Stomach (tissue), 9 donors: Measurements from ENCODE around the gene HECTD4. TPM values are rescaled to one million over a fixed set of nuclear protein-coding genes. Genes with fewer than 3 reads are reported as not detected.

Source experiments
- DNase-seq, 2 donors: peaks; one replicate each; pipeline versions ENCODE4 v3.0.0 to v3.0.0-alpha.2; 2013 to 2019
- H3K27ac ChIP-seq, 5 donors: fragments of 200-600 bp in 4 of 5; sonication (generic) in 4 of 5; one replicate each; pipeline ENCODE4 v1.5.1; 2013 to 2019; ENCODE audit warnings: mild to moderate bottlenecking in 1 of 5, moderate library complexity in 1 of 5
- H3K27me3 ChIP-seq, 3 donors: fragments of 200-600 bp; sonication (generic); one replicate each; pipeline ENCODE4 v1.5.1; 2017 to 2019; ENCODE audit warnings: mixed run types in 1 of 3
- H3K36me3 ChIP-seq, 4 donors: fragments of 200-600 bp; sonication (generic); 1 replicate in 3 of 4; 2 replicates in 1 of 4; pipeline ENCODE4 v1.5.1; 2016 to 2019
- H3K4me1 ChIP-seq, 4 donors: fragments of 200-600 bp; sonication (generic); one replicate each; pipeline ENCODE4 v1.5.1; 2016 to 2019
- H3K4me3 ChIP-seq, 4 donors: fragments of 200-600 bp; sonication (generic) in 3 of 4; one replicate each; pipeline ENCODE4 v1.5.1; 2016 to 2019; ENCODE audit warnings: mild to moderate bottlenecking in 1 of 4
- H3K9me3 ChIP-seq, 4 donors: fragments of 200-600 bp; sonication (generic); one replicate each; pipeline ENCODE4 v1.5.1; 2016 to 2019
- CTCF ChIP-seq, 7 experiments: fragments of 450-650 bp in 4 of 7; fragments of 200-600 bp in 3 of 7; sonication (generic) in 3 of 7; IDR thresholded peaks; one replicate each; pipeline ENCODE4 v1.5.1; 2016 to 2019; ENCODE audit warnings: antibody characterized with exemption in 7 of 7, control low read depth in 2 of 7, mild to moderate bottlenecking in 1 of 7
- EP300 ChIP-seq: sonication (generic); formaldehyde crosslinking; IDR thresholded peaks from one replicate; pipeline ENCODE4 v1.6.1; 2017; ENCODE audit warnings: antibody characterized with exemption
- POLR2A ChIP-seq, 4 donors: fragments of 450-650 bp; IDR thresholded peaks; one replicate each; pipeline ENCODE4 v1.6.1; 2016; ENCODE audit warnings: antibody characterized with exemption in 4 of 4, control low read depth in 2 of 4, mild to moderate bottlenecking in 1 of 4, moderate library complexity in 1 of 4
- POLR2AphosphoS5 ChIP-seq, 3 donors: sonication (generic); formaldehyde crosslinking; IDR thresholded peaks; one replicate each; pipeline ENCODE4 v1.6.1; 2016; ENCODE audit warnings: antibody characterized with exemption in 3 of 3
- WGBS, 5 donors: extraction: QIAGEN DNeasy Blood & Tissue Kit in 3 of 5; methylation state at CpG; one replicate each; pipeline versions ENCODE4 v1.1.5 to v1.1.7; 2013 to 2018; 5-methylcytosine and 5-hydroxymethylcytosine counted together
- intact Hi-C: fragments of 100-400 bp; cut with DNase I; formaldehyde crosslinking; loops from one replicate; pipeline ENCODE4 v1.15.1; 2023; ENCODE audit warnings: low total_unique reads
- polyA plus RNA-seq, 3 donors: library from polyadenylated mRNA; stranded (reverse); fragments of 200-250 nt; gene quantifications; one replicate each; pipeline ENCODE4 v1.2.3, GENCODE V29; 2013
- total RNA-seq, 5 donors: library from RNA; depleted of rRNA; stranded (reverse); fragments of >200 nt; gene quantifications; one replicate each; pipeline versions ENCODE4 v1.1.0 to v1.2.3, GENCODE V29; 2014 to 2016
- donor health status: healthy with polysubstance abuse.
- donor health status: Bipolar disorder and iron deficiency.
- donor health status: healthy.

HECTD4 gene
- total and polyA plus RNA-seq, 8 donors: 3.2 to 375 (median 58.7) TPM

GRCh38 chr12:112164011-112164660 is 218.1 kb downstream of the HECTD4 start:
- TF ChIP-seq POLR2AphosphoS5 (IDR thresholded peaks at IDR 0.05): no peak
- TF ChIP-seq POLR2A (IDR thresholded peaks at IDR 0.05): no peak
- TF ChIP-seq CTCF (IDR thresholded peaks at IDR 0.05): no peak
- TF ChIP-seq EP300: no peak
- H3K36me3 ChIP-seq: peaks cover 38 to 91% (median 88%) of the 10 kb centered on the region in 4 donors
- H3K9me3 ChIP-seq: peaks cover 0 to 1% (median under 1%) of the 10 kb centered on the region in 4 donors
- no peak overlapping the region for H3K27ac ChIP-seq
- intact Hi-C loops: no loop called here
- no peaks in the 10 kb centered on the region for H3K4me1 ChIP-seq
- DNase-seq: no peak
- H3K27me3 ChIP-seq: no peaks in the 10 kb centered on the region
- WGBS, 5 donors: 91 to 96% (median 95%) methylated on average over 15 to 26 of the region's 26 CpGs
- H3K4me3 ChIP-seq: no peak overlapping the region

- intact Hi-C loops: no loop called here
- Histone ChIP-seq H3K27ac (no peak overlapping the region), H3K27me3 (no peaks in the 10 kb centered on the region), H3K9me3 (peaks cover 0 to 7% (median 6%) of the 10 kb centered on the region in 4 donors), H3K36me3 (peaks cover 44 to 91% (median 88%) of the 10 kb centered on the region in 4 donors), H3K4me1 (no peaks in the 10 kb centered on the region), H3K4me3 (no peak overlapping the region)
- TF ChIP-seq POLR2AphosphoS5 (IDR thresholded peaks at IDR 0.05): no peak
- no peak for TF ChIP-seq EP300
- no peak for DNase-seq
- WGBS, 5 donors: 93 to 97% (median 95%) methylated on average over 14 to 22 of the region's 22 CpGs
Observed at GRCh38 chr12:112163471-112163991, 218.7 kb downstream of the HECTD4 start.

- intact Hi-C loops: no loop called here
- no peak for DNase-seq
- H3K4me1 ChIP-seq: no peaks in the 10 kb centered on the region
- no peak for TF ChIP-seq POLR2A (IDR thresholded peaks at IDR 0.05)
- TF ChIP-seq CTCF (IDR thresholded peaks at IDR 0.05): no peak
- no peak for TF ChIP-seq POLR2AphosphoS5 (IDR thresholded peaks at IDR 0.05)
- no peak for TF ChIP-seq EP300
- no peak overlapping the region for H3K4me3 ChIP-seq
- peaks cover 0 to 12% (median 8%) of the 10 kb centered on the region in 4 donors for H3K9me3 ChIP-seq
- peaks cover 49 to 91% (median 88%) of the 10 kb centered on the region in 4 donors for H3K36me3 ChIP-seq
- H3K27me3 ChIP-seq: no peaks in the 10 kb centered on the region
- H3K27ac ChIP-seq: no peak overlapping the region
- WGBS, 5 donors: 89 to 97% (median 95%) methylated on average over 2 to 8 of the region's 8 CpGs
Observed at GRCh38 chr12:112163056-112163455, 219.2 kb downstream of the HECTD4 start.

GRCh38 chr12:112162241-112162790 is 219.9 kb downstream of the HECTD4 start:
- no peak overlapping the region for H3K4me3 ChIP-seq
- no peaks in the 10 kb centered on the region for H3K4me1 ChIP-seq
- peaks cover 0 to 13% (median 8%) of the 10 kb centered on the region in 4 donors for H3K9me3 ChIP-seq
- H3K27ac ChIP-seq: no peak overlapping the region
- no peaks in the 10 kb centered on the region for H3K27me3 ChIP-seq
- WGBS, 5 donors: 92 to 96% (median 94%) methylated on average over 9 to 12 of the region's 12 CpGs
- intact Hi-C loops: no loop called here
- H3K36me3 ChIP-seq: peaks cover 50 to 90% (median 85%) of the 10 kb centered on the region in 4 donors
- TF ChIP-seq CTCF (IDR thresholded peaks at IDR 0.05) (no peak), EP300 (no peak), POLR2A (IDR thresholded peaks at IDR 0.05) (no peak), POLR2AphosphoS5 (IDR thresholded peaks at IDR 0.05) (no peak)
- DNase-seq: no peak
